RWPE2 (cell line): Measurements from ENCODE around the gene TULP4.

ENCODE experiments used
- ATAC-seq: fragments of 200-7000 bp; cut with Tn5 transposase; 3 replicates; pipeline ENCODE4 v1.9.1; 2021; ENCODE audit warnings: low read depth
- DNase-seq: peaks from one replicate; pipeline ENCODE4 v3.0.0-alpha.2; 2020; ENCODE audit warnings: low spot score
- H3K27ac ChIP-seq: fragments of 450-650 bp; 2 replicates; pipeline ENCODE4 v1.5.1; 2017; ENCODE audit warnings: mild to moderate bottlenecking; ENCODE audit not compliant: poor library complexity, severe bottlenecking
- H3K27me3 ChIP-seq: fragments of 250-450 bp; sonication (Bioruptor Pico); 2 replicates; pipeline ENCODE4 v1.5.1; 2021; ENCODE audit warnings: mild to moderate bottlenecking, moderate library complexity; ENCODE audit not compliant: insufficient read depth, poor library complexity, severe bottlenecking
- H3K36me3 ChIP-seq: fragments of 250-450 bp; sonication (Bioruptor Pico); 2 replicates; pipeline ENCODE4 v1.5.1; 2020; ENCODE audit warnings: low read depth, mild to moderate bottlenecking, moderate library complexity
- H3K4me1 ChIP-seq: fragments of 250-450 bp; sonication (Bioruptor Pico); 2 replicates; pipeline ENCODE4 v1.5.1; 2021; ENCODE audit warnings: mild to moderate bottlenecking, moderate library complexity; ENCODE audit not compliant: insufficient read depth, poor library complexity, severe bottlenecking
- H3K4me3 ChIP-seq: fragments of 250-450 bp; sonication (Bioruptor Pico); 2 replicates; pipeline ENCODE4 v1.5.1; 2021; ENCODE audit warnings: mild to moderate bottlenecking, moderate library complexity; ENCODE audit not compliant: severe bottlenecking
- H3K9me3 ChIP-seq: fragments of 250-450 bp; sonication (Bioruptor Pico); 2 replicates; pipeline ENCODE4 v1.5.1; 2021; ENCODE audit warnings: mild to moderate bottlenecking, moderate library complexity; ENCODE audit not compliant: severe bottlenecking
- TF ChIP-seq, protein P1 (sequence below): fragments of 450-650 bp; IDR thresholded peaks from one replicate; pipeline ENCODE4 v1.5.1; 2017; ENCODE audit warnings: mild to moderate bottlenecking, moderate library complexity; ENCODE audit not compliant: poor library complexity, severe bottlenecking

Gene TULP4

DNA sequence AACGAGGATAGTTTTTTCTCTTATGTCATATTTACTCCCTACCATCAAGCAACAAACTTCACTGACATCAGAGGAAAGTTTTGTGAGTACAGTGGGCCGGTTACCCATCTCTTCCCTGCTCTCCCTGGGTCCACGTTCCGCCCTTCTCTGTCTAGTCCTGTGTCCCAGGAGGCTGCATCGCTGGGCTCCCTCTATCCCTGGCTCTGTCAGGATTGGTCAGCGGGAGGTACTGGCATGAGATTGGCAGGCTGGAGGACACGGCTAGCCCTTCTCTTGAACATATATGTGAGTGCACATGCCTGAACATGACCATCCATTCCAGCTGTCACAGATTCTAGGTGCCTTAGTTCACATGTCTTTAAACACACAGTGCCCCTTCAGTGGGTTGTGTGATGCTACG lies 217.4 kb downstream of the TULP4 start:
- H3K9me3 ChIP-seq: no peaks in the 10 kb centered on the region
- TF ChIP-seq, protein P1, sequence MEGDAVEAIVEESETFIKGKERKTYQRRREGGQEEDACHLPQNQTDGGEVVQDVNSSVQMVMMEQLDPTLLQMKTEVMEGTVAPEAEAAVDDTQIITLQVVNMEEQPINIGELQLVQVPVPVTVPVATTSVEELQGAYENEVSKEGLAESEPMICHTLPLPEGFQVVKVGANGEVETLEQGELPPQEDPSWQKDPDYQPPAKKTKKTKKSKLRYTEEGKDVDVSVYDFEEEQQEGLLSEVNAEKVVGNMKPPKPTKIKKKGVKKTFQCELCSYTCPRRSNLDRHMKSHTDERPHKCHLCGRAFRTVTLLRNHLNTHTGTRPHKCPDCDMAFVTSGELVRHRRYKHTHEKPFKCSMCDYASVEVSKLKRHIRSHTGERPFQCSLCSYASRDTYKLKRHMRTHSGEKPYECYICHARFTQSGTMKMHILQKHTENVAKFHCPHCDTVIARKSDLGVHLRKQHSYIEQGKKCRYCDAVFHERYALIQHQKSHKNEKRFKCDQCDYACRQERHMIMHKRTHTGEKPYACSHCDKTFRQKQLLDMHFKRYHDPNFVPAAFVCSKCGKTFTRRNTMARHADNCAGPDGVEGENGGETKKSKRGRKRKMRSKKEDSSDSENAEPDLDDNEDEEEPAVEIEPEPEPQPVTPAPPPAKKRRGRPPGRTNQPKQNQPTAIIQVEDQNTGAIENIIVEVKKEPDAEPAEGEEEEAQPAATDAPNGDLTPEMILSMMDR: no peak
- H3K27me3 ChIP-seq: no peaks in the 10 kb centered on the region
- H3K36me3 ChIP-seq: no peaks in the 10 kb centered on the region
- ATAC-seq (no peak), DNase-seq (no peak)
- H3K4me3 ChIP-seq: no peak overlapping the region
- H3K4me1 ChIP-seq: no peaks in the 10 kb centered on the region
- H3K27ac ChIP-seq: no peak overlapping the region

DNA sequence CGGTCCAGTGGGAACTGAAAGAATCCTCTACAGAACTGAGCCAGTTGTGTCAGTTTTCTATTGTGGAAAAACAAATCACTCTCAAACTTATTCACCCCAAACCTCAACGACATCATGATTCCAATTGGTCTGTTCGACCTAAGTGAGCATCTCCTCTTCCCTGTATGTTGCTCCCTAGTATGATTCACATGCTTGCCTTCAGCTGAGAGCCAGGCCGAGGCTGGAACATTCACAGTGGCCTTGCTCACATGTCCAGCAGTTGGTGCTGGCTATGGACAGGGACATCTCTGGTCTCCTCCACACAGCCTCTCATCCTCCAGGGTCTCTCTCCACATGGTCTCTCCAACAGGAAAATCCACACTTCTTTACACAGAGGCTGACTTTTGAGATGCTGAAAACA lies 219.3 kb downstream of the TULP4 start:
- no peaks in the 10 kb centered on the region for H3K4me1 ChIP-seq
- DNase-seq (no peak), ATAC-seq (no peak)
- no peaks in the 10 kb centered on the region for H3K9me3 ChIP-seq
- TF ChIP-seq, protein P1: no peak
- no peak overlapping the region for H3K27ac ChIP-seq
- H3K27me3 ChIP-seq: no peaks in the 10 kb centered on the region
- H3K36me3 ChIP-seq: no peaks in the 10 kb centered on the region
- H3K4me3 ChIP-seq: no peak overlapping the region

DNA sequence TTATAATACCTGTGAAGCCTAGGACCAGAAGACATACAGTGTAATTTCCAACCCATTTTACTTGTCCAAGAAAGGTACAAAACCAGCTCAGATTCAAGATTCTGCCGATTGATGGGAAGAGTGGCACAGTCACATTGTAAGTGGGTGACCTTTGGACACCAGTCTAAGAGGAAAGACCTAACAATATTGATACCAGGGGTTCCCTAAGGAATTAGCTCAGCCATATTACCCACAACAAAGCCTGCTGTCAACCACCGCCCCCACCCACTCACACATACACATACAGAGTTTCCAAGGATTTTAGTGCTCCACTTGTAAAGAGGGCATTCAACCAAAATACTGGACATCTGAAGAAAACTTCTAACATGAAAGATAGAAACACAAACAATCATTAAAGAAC lies 219.7 kb downstream of the TULP4 start:
- no peak for DNase-seq
- H3K27ac ChIP-seq: no peak overlapping the region
- H3K9me3 ChIP-seq: no peaks in the 10 kb centered on the region
- H3K27me3 ChIP-seq: no peaks in the 10 kb centered on the region
- no peaks in the 10 kb centered on the region for H3K4me1 ChIP-seq
- ATAC-seq: no peak
- TF ChIP-seq, protein P1: no peak
- H3K36me3 ChIP-seq: no peaks in the 10 kb centered on the region
- no peak overlapping the region for H3K4me3 ChIP-seq

DNA sequence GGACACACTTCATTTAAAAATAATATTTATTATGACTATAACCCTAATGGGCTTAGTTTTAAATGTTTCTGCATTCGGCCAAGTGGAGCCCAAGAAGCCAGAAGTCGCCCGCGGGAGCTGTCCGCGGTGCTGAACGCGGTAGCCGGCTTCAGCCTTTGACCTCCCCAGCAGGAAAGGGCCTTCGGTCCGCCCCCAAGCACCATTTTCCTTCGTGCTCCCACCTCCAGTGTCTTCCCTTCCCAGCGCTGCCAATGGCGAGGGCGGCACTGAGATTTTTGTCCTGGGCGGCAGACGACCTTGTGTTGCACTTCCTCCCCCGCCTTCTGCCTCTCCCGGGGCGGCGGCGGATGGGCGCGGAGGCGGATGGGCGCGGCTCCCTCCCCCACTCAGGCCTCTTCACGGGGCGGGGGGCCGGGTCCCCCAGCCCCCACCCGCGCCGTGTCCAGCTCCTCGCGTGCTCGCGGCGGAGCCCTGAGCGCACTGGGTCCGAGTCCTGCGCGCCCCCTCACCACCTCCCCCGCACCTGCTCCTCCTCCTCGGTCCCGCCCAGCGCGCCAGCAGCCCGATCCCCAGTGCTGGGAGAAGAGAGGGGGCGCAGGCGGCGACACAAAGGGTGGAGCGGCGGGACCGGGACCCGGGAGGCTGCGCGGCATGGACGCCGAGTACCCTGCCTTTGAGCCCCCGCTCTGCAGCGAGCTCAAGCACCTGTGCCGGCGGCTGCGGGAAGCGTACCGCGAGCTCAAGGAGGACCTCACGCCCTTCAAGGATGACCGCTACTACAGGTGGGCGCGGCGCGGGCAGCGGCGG lies 224.0 kb downstream of the TULP4 start:
- ATAC-seq: peak; percentile 63
- H3K36me3 ChIP-seq: no peaks in the 10 kb centered on the region
- no peaks in the 10 kb centered on the region for H3K4me1 ChIP-seq
- H3K27ac ChIP-seq: no peak overlapping the region
- peak overlapping the region; percentile 37 for H3K4me3 ChIP-seq
- TF ChIP-seq, protein P1: no peak
- H3K27me3 ChIP-seq: no peaks in the 10 kb centered on the region
- H3K9me3 ChIP-seq: no peaks in the 10 kb centered on the region
- no peak for DNase-seq
